Activated T-cell treated with anti-CD3 and anti-CD28 coated beads, Interleukin-2, amount 50 U/mL, for 24 hours (primary cell): ENCODE measurements around the gene CAMK2N1.
"Not testable (repeated sequence)": the region's sequence is repeated elsewhere in the genome, so short reads cannot be mapped to it uniquely, and the experiment has no call there.

Experiments
- DNase-seq: peaks from one replicate; pipeline ENCODE4 v3.0.0-alpha.2; 2020
- H3K27ac Mint-ChIP-seq: 2 replicates; pipeline ENCODE4 v1.8.0; 2020; ENCODE audit warnings: mild to moderate bottlenecking, mixed read lengths
- H3K27me3 Mint-ChIP-seq: 2 replicates; pipeline ENCODE4 v1.8.0; 2020; ENCODE audit warnings: mixed read lengths
- H3K36me3 Mint-ChIP-seq: 2 replicates; pipeline ENCODE4 v1.8.0; 2020; ENCODE audit warnings: low read depth, mixed read lengths
- H3K4me1 Mint-ChIP-seq: 2 replicates; pipeline ENCODE4 v1.8.0; 2020; ENCODE audit warnings: low read depth, mixed read lengths
- H3K4me3 Mint-ChIP-seq: 2 replicates; pipeline ENCODE4 v1.8.0; 2020; ENCODE audit warnings: mild to moderate bottlenecking, moderate library complexity, mixed read lengths
- H3K9me3 Mint-ChIP-seq: 2 replicates; pipeline ENCODE4 v1.8.0; 2020; ENCODE audit warnings: mixed read lengths

Gene CAMK2N1

GRCh38 chr1:20507248-20507563 is 21.2 kb upstream of the CAMK2N1 start:
- H3K27ac Mint-ChIP-seq = peak overlapping the region; percentile 94
- peaks cover 34% of the 10 kb centered on the region for H3K36me3 Mint-ChIP-seq
- H3K27me3 Mint-ChIP-seq = no peaks in the 10 kb centered on the region
- H3K4me3 Mint-ChIP-seq = peak overlapping the region; percentile 88
- peaks cover 25% of the 10 kb centered on the region for H3K4me1 Mint-ChIP-seq
- no peak for DNase-seq
- H3K9me3 Mint-ChIP-seq = no peaks in the 10 kb centered on the region

GRCh38 chr1:20505488-20505887 is 19.5 kb upstream of the CAMK2N1 start:
- H3K27me3 Mint-ChIP-seq = no peaks in the 10 kb centered on the region
- peak overlapping the region; percentile 15 for H3K4me3 Mint-ChIP-seq
- H3K9me3 Mint-ChIP-seq = no peaks in the 10 kb centered on the region
- peaks cover 25% of the 10 kb centered on the region for H3K4me1 Mint-ChIP-seq
- H3K36me3 Mint-ChIP-seq = peaks cover 51% of the 10 kb centered on the region
- DNase-seq = no peak
- no peak overlapping the region for H3K27ac Mint-ChIP-seq

GRCh38 chr1:20500716-20501115 is 14.7 kb upstream of the CAMK2N1 start:
- H3K27me3 Mint-ChIP-seq = no peaks in the 10 kb centered on the region
- H3K36me3 Mint-ChIP-seq = peaks cover 75% of the 10 kb centered on the region
- H3K4me1 Mint-ChIP-seq = peaks cover 16% of the 10 kb centered on the region
- H3K27ac Mint-ChIP-seq = no peak overlapping the region
- H3K4me3 Mint-ChIP-seq = no peak overlapping the region
- no peak for DNase-seq
- no peaks in the 10 kb centered on the region for H3K9me3 Mint-ChIP-seq

GRCh38 chr1:20499718-20500117 is 13.7 kb upstream of the CAMK2N1 start:
- no peaks in the 10 kb centered on the region for H3K9me3 Mint-ChIP-seq

GRCh38 chr1:20499105-20499504 is 13.1 kb upstream of the CAMK2N1 start:
- Mint-ChIP-seq H3K4me3 (no peak overlapping the region), H3K4me1 (peaks cover 4% of the 10 kb centered on the region), H3K36me3 (peaks cover 66% of the 10 kb centered on the region), H3K27ac (no peak overlapping the region), H3K27me3 (no peaks in the 10 kb centered on the region), H3K9me3 (no peaks in the 10 kb centered on the region)
- peak; percentile 18 for DNase-seq

More at GRCh38 chr1:20499718-20500117, 13.7 kb upstream of the CAMK2N1 start:
- no peak overlapping the region for H3K27ac Mint-ChIP-seq
- H3K4me1 Mint-ChIP-seq = peaks cover 8% of the 10 kb centered on the region
- no peak overlapping the region for H3K4me3 Mint-ChIP-seq
- peaks cover 69% of the 10 kb centered on the region for H3K36me3 Mint-ChIP-seq
- H3K27me3 Mint-ChIP-seq = no peaks in the 10 kb centered on the region
- DNase-seq = no peak

GRCh38 chr1:20498116-20498515 is 12.1 kb upstream of the CAMK2N1 start:
- no peaks in the 10 kb centered on the region for H3K9me3 Mint-ChIP-seq
- no peak overlapping the region for H3K4me3 Mint-ChIP-seq
- no peak overlapping the region for H3K27ac Mint-ChIP-seq
- DNase-seq = no peak
- peaks cover 3% of the 10 kb centered on the region for H3K4me1 Mint-ChIP-seq
- H3K36me3 Mint-ChIP-seq = peaks cover 59% of the 10 kb centered on the region
- H3K27me3 Mint-ChIP-seq = no peaks in the 10 kb centered on the region

GRCh38 chr1:20497506-20497905 is 11.5 kb upstream of the CAMK2N1 start:
- H3K27ac Mint-ChIP-seq = no peak overlapping the region
- no peaks in the 10 kb centered on the region for H3K9me3 Mint-ChIP-seq
- H3K4me1 Mint-ChIP-seq = peaks cover 3% of the 10 kb centered on the region
- peaks cover 55% of the 10 kb centered on the region for H3K36me3 Mint-ChIP-seq
- H3K4me3 Mint-ChIP-seq = no peak overlapping the region
- no peak for DNase-seq
- no peaks in the 10 kb centered on the region for H3K27me3 Mint-ChIP-seq

GRCh38 chr1:20496725-20497383 is 10.8 kb upstream of the CAMK2N1 start:
- not testable (repeated sequence) for H3K9me3 Mint-ChIP-seq, H3K27me3 Mint-ChIP-seq, H3K4me1 Mint-ChIP-seq, H3K4me3 Mint-ChIP-seq, DNase-seq
- peak overlapping the region; percentile 59 for H3K27ac Mint-ChIP-seq
- peaks cover 51% of the 10 kb centered on the region for H3K36me3 Mint-ChIP-seq

- H3K4me1 Mint-ChIP-seq = peaks cover 3% of the 10 kb centered on the region
- DNase-seq = no peak
- H3K4me3 Mint-ChIP-seq = no peak overlapping the region
- peak overlapping the region; percentile 82 for H3K27ac Mint-ChIP-seq
- no peaks in the 10 kb centered on the region for H3K27me3 Mint-ChIP-seq
- peaks cover 45% of the 10 kb centered on the region for H3K36me3 Mint-ChIP-seq
- H3K9me3 Mint-ChIP-seq = no peaks in the 10 kb centered on the region
Observed at GRCh38 chr1:20496241-20496661, 10.2 kb upstream of the CAMK2N1 start.

GRCh38 chr1:20495661-20496060 is 9.7 kb upstream of the CAMK2N1 start:
- peaks cover 3% of the 10 kb centered on the region for H3K4me1 Mint-ChIP-seq
- peaks cover 39% of the 10 kb centered on the region for H3K36me3 Mint-ChIP-seq
- no peak overlapping the region for H3K4me3 Mint-ChIP-seq
- H3K27me3 Mint-ChIP-seq = no peaks in the 10 kb centered on the region
- DNase-seq = no peak
- H3K9me3 Mint-ChIP-seq = no peaks in the 10 kb centered on the region
- H3K27ac Mint-ChIP-seq = peak overlapping the region; percentile 82

- peaks cover 2% of the 10 kb centered on the region for H3K27me3 Mint-ChIP-seq
- peaks cover 3% of the 10 kb centered on the region for H3K4me1 Mint-ChIP-seq
- H3K36me3 Mint-ChIP-seq = peaks cover 30% of the 10 kb centered on the region
- no peak overlapping the region for H3K4me3 Mint-ChIP-seq
- H3K27ac Mint-ChIP-seq = no peak overlapping the region
- no peak for DNase-seq
- H3K9me3 Mint-ChIP-seq = no peaks in the 10 kb centered on the region
Observed at GRCh38 chr1:20494609-20495311, 8.8 kb upstream of the CAMK2N1 start.

- Mint-ChIP-seq H3K36me3 (peaks cover 22% of the 10 kb centered on the region), H3K9me3 (no peaks in the 10 kb centered on the region), H3K4me3 (no peak overlapping the region), H3K4me1 (peaks cover 3% of the 10 kb centered on the region), H3K27me3 (peaks cover 8% of the 10 kb centered on the region), H3K27ac (no peak overlapping the region)
- DNase-seq = peak; percentile 90
Observed at GRCh38 chr1:20493839-20494608, 8.0 kb upstream of the CAMK2N1 start.

GRCh38 chr1:20493309-20493708 is 7.3 kb upstream of the CAMK2N1 start:
- no peaks in the 10 kb centered on the region for H3K9me3 Mint-ChIP-seq
- no peak overlapping the region for H3K27ac Mint-ChIP-seq
- H3K27me3 Mint-ChIP-seq = peaks cover 14% of the 10 kb centered on the region
- H3K36me3 Mint-ChIP-seq = peaks cover 15% of the 10 kb centered on the region
- no peak overlapping the region for H3K4me3 Mint-ChIP-seq
- no peak for DNase-seq
- peaks cover 3% of the 10 kb centered on the region for H3K4me1 Mint-ChIP-seq

- Mint-ChIP-seq H3K36me3 (peaks cover 10% of the 10 kb centered on the region), H3K9me3 (no peaks in the 10 kb centered on the region), H3K27ac (no peak overlapping the region), H3K27me3 (peaks cover 19% of the 10 kb centered on the region), H3K4me1 (peaks cover 3% of the 10 kb centered on the region), H3K4me3 (no peak overlapping the region)
- DNase-seq = no peak
Observed at GRCh38 chr1:20492751-20493150, 6.7 kb upstream of the CAMK2N1 start.

- DNase-seq = no peak
- Mint-ChIP-seq H3K27ac (no peak overlapping the region), H3K36me3 (peaks cover 5% of the 10 kb centered on the region), H3K9me3 (no peaks in the 10 kb centered on the region), H3K27me3 (peaks cover 28% of the 10 kb centered on the region), H3K4me1 (no peaks in the 10 kb centered on the region), H3K4me3 (no peak overlapping the region)
Observed at GRCh38 chr1:20491866-20492265, 5.9 kb upstream of the CAMK2N1 start.
